Brain microvascular endothelial cell (primary cell): ENCODE results near the gene PITPNM1.

Source experiments
- DNase-seq: peaks from one replicate; pipeline ENCODE4 v3.0.0-alpha.2; 2020
- H3K27ac ChIP-seq: fragments of 250-450 bp; sonication (Bioruptor Pico); 2 replicates; pipeline ENCODE4 v1.5.1; 2020; ENCODE audit warnings: mild to moderate bottlenecking, moderate library complexity
- H3K27me3 ChIP-seq: fragments of 250-450 bp; sonication (Bioruptor Pico); replicated peaks from 2 replicates; pipeline ENCODE4 v1.5.1; 2020; ENCODE audit warnings: mild to moderate bottlenecking
- H3K36me3 ChIP-seq: fragments of 250-450 bp; sonication (Bioruptor Pico); replicated peaks from 2 replicates; pipeline ENCODE4 v1.5.1; 2020; ENCODE audit warnings: mild to moderate bottlenecking
- H3K4me3 ChIP-seq: 2 replicates; pipeline ENCODE4 v1.5.1; 2011; ENCODE audit warnings: low read depth, mild to moderate bottlenecking, control low read depth, low read length, moderate library complexity
- CTCF ChIP-seq: IDR thresholded peaks from 2 replicates; pipeline ENCODE4 v1.5.1; 2011; ENCODE audit warnings: low read depth, mild to moderate bottlenecking, moderate library complexity, low read length, control low read depth, inconsistent platforms; ENCODE audit errors: missing control alignments
- in situ Hi-C: cut with HindIII; loops from 2 replicates; pipeline ENCODE4 v1.10.0; 2017; ENCODE audit warnings: low sequenced_read_pairs, low pct_ligation_motif_present

Gene PITPNM1

GRCh38 chr11:67544616-67545242 lies 39.6 kb upstream of the PITPNM1 start:
- no peak for DNase-seq
- H3K36me3 ChIP-seq: no peaks in the 10 kb centered on the region
- no peak for TF ChIP-seq CTCF
- no peak overlapping the region for H3K4me3 ChIP-seq
- no peaks in the 10 kb centered on the region for H3K27me3 ChIP-seq
- H3K27ac ChIP-seq: no peak overlapping the region
- in situ Hi-C loops: no loop called here

- in situ Hi-C loops: no loop called here
- Histone ChIP-seq H3K36me3 (no peaks in the 10 kb centered on the region), H3K27ac (no peak overlapping the region), H3K4me3 (no peak overlapping the region), H3K27me3 (no peaks in the 10 kb centered on the region)
- DNase-seq: no peak
- no peak for TF ChIP-seq CTCF
Measured at GRCh38 chr11:67543585-67543984, 38.4 kb upstream of the PITPNM1 start.

- Histone ChIP-seq H3K4me3 (no peak overlapping the region), H3K36me3 (no peaks in the 10 kb centered on the region), H3K27ac (no peak overlapping the region), H3K27me3 (no peaks in the 10 kb centered on the region)
- DNase-seq: no peak
- no peak for TF ChIP-seq CTCF
- in situ Hi-C loops: no loop called here
Measured at GRCh38 chr11:67542971-67543370, 37.8 kb upstream of the PITPNM1 start.

- Histone ChIP-seq H3K4me3 (no peak overlapping the region), H3K36me3 (no peaks in the 10 kb centered on the region), H3K27me3 (no peaks in the 10 kb centered on the region), H3K27ac (no peak overlapping the region)
- in situ Hi-C loops: no loop called here
- no peak for DNase-seq
- TF ChIP-seq CTCF: no peak
Measured at GRCh38 chr11:67542169-67542568, 37.0 kb upstream of the PITPNM1 start.

- Histone ChIP-seq H3K27me3 (no peaks in the 10 kb centered on the region), H3K36me3 (no peaks in the 10 kb centered on the region), H3K4me3 (no peak overlapping the region), H3K27ac (no peak overlapping the region)
- no peak for DNase-seq
- in situ Hi-C loops: no loop called here
- TF ChIP-seq CTCF: peak; percentile 19
Measured at GRCh38 chr11:67541198-67541597, 36.0 kb upstream of the PITPNM1 start.

- Histone ChIP-seq H3K27ac (no peak overlapping the region), H3K27me3 (no peaks in the 10 kb centered on the region), H3K36me3 (no peaks in the 10 kb centered on the region), H3K4me3 (no peak overlapping the region)
- TF ChIP-seq CTCF: no peak
- in situ Hi-C loops: no loop called here
- no peak for DNase-seq
Measured at GRCh38 chr11:67539550-67539949, 34.4 kb upstream of the PITPNM1 start.
